ENCODE measurements around the gene ALX4.

ALX4 gene

GRCh38 chr11:44300844-44301563 is 8.9 kb downstream of the ALX4 start:
- peak in 1 of 2 donors; percentile 27 for DNase-seq

GRCh38 chr11:44298862-44299261 is 11.1 kb downstream of the ALX4 start:
- DNase-seq = no peak

- DNase-seq = no peak
Measured at GRCh38 chr11:44290208-44290607, 19.7 kb downstream of the ALX4 start.

GRCh38 chr11:44288133-44288526 is 21.8 kb downstream of the ALX4 start:
- no peak for DNase-seq

- DNase-seq = no peak
Measured at GRCh38 chr11:44286911-44287310, 23.0 kb downstream of the ALX4 start.

GRCh38 chr11:44286268-44286880 is 23.6 kb downstream of the ALX4 start:
- peak; percentile 56 to 66 for DNase-seq

- DNase-seq = no peak
Measured at GRCh38 chr11:44285756-44286155, 24.2 kb downstream of the ALX4 start.

GRCh38 chr11:44282620-44283019 is 27.3 kb downstream of the ALX4 start:
- DNase-seq = no peak

- no peak for DNase-seq
Measured at GRCh38 chr11:44281151-44281550, 28.8 kb downstream of the ALX4 start.

GRCh38 chr11:44280257-44280656 is 29.7 kb downstream of the ALX4 start:
- DNase-seq = no peak

DNA sequence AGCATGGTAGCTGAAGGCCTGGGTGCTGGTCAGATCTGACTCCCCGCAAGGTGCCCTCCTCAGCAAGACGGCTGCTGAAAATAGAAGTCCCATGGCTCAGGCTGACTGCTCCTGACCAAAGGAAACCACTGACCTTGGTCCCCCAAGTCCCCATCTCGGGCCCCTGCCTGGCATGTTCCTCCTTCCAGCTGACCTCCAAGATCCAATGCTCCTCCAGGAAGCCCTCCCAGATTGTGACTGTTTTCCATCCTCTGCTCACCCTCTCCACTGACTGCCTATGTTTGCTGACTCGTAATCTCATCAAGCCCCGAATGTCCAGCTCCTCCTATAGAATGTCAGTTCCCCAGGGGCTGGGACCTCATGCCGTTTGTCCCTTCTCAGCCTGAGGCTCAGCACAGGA is 30.5 kb downstream of the ALX4 start:
- DNase-seq = no peak

- no peak for DNase-seq
Measured at GRCh38 chr11:44277196-44278090, 32.5 kb downstream of the ALX4 start.

- DNase-seq = no peak
Measured at GRCh38 chr11:44275961-44276550, 33.9 kb downstream of the ALX4 start.

DNA sequence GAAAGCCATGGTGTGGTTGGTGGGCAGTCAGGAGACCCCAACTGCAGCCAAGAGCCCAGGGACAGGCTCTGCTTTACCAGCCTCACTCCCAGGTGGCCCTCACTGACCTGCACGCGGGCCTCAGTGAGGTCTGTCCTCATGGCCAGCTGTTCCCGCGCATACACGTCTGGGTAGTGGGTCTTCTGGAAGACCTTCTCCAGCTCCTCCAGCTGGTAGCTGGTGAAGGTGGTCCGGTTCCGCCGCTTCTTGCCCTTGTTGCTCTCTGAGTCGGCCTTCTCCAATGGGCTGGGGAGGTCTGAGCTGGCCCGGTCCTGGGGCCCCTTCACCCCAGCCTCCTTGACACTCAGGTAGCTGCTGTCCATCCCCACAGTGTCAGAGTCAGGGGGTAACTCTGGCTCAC is 34.7 kb downstream of the ALX4 start:
- no peak for DNase-seq

- no peak for DNase-seq
Measured at GRCh38 chr11:44274404-44274803, 35.5 kb downstream of the ALX4 start.

DNA sequence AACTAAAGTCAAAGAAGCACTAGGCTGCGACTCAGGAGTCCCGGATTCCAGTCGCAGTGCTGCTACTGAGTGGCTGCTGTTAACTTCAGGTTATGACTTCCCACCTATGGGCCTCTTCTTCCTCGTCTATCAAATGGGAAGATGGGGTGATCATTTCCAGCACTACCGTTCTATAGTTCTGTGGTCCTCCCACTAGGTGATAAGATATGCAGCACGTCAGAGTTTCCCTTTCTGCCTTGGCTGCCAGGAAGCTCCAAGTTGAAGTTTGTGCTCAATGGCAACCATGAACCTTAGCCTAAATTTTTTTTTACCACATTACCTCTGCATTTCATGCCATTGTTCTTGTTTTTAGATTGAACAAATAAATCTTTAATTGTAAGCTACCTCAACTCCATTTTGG is 38.7 kb downstream of the ALX4 start:
- DNase-seq = no peak

- DNase-seq = no peak
Measured at GRCh38 chr11:44270403-44271273, 39.3 kb downstream of the ALX4 start.

DNA sequence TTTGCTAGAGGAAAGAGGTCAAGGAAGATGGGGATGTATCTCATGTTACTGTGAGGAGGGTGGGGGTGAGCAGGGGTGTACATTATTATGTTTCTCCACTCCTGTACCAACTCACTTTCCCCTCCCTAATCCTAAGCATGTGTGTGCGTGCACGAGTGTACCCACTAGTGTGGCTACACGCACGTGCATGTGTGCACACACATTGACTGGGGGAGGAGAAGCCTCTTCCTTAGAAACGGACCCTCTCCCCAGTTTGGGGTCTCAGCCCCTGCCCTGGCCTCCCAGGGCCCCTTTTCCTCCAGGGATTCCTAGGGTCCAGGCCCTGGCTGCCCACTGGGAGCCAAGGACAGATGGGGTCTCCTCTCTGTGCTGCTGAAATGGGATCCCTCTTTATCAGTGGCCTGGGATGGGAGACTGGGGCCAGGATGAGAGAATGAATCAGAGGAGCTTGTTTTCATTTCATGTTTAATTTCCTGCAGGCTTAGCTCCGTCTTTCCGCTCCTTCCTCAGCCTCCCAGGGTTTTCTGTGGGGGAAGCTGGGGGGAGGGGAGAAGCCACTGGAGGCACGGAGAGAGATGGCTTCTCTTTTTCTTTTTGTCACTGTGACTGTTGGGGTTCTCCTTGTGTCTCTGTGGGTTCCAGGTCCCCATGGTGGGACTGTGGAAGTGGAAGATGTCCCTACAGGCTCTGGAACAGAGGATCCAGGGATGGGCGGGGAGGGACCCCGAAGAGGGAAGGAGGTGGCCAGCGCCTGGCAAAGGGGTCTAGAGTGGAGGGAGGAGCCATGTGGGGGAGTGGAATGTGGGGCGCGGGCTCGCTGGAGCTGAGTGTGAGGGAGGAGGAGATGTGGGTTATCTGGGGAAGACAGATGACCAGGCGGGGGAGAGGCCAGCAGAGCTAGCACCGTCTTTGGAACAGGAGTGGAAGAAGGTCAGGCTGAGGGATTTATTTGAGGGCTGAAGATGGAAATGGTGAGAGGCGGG is 40.3 kb downstream of the ALX4 start:
- no peak for DNase-seq

DNA sequence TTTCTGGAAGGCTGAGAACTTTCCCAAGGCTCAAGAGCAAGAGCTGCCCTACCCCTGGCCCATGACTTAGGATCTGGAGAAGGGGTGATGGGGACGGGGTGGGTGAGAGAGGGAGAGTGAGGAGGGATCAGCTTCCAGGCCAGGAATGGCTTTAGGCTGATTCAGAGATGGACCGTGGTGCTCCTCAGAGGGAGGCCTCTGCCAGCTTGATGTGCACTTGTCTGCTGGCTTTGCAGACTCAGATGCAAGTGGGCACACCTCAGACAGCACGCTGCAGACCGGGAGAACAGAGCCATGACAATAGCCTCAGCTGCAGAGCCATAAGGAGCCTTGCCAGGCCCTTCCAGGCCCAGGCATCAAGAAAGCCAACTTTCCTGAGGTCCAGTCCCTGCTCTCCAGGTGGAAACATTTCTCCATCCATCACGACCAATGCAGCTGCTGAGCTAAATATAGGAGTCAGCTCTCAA is 41.3 kb downstream of the ALX4 start:
- DNase-seq = no peak

DNA sequence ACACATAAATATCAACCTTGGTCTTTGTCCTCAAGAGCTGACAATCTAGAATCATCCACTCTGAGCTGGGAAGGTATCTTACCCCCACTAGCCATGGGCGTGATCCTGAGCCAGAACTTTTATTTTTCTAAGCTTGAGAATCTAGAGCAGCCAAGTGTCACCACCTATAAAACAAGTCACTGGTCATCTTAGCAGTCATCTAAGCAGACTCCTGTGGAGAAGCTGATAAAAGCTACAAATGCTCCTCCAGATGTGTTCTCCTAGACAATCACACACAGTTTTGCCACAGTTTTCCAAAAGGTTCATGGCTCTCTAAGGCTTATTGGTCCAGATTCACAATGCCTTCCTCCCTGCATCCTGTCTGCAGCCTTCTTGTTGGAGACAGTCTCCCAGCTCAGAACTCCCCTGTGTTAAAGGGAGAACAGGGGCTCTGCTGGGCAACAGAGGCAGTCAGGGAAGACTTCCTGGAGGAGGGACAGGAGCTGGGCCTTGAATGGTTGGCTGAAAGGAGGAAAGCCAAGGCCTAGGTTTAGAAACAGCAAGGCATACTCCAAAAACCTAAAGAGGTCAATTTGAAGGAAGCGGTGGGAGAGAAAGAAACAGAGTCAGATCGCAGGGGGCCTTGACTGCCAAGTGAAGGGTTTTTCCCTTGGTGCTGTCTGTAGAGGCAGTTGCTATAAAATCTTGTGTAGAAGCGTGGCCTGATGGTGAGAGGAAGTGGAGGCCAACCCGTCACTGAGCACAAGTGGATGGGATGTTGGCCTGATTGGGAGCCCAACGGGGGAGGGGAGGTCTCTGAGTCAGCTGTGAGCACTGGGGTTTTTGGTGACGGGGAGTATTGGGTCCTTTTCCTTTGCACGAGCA is 42.0 kb downstream of the ALX4 start:
- no peak for DNase-seq

All from inflammatory macrophage (primary cell).